Type B pancreatic cell (in vitro differentiated cells): ENCODE results near the gene NBEAL1. TPM values are rescaled to one million over a fixed set of nuclear protein-coding genes. Genes with fewer than 3 reads are reported as not detected.
"Not testable (repeated sequence)": the region's sequence is repeated elsewhere in the genome, so short reads cannot be mapped to it uniquely, and the experiment has no call there.

ENCODE experiments used
- DNase-seq: peaks from one replicate; pipeline ENCODE4 v3.0.0; 2021; ENCODE audit warnings: mixed read lengths; ENCODE audit not compliant: unreplicated experiment; ENCODE audit errors: extremely low spot score
- H3K27ac Mint-ChIP-seq: 2 replicates; pipeline ENCODE4 v1.8.0; 2021; ENCODE audit warnings: mild to moderate bottlenecking, mixed read lengths
- H3K27me3 Mint-ChIP-seq: 2 replicates; pipeline ENCODE4 v1.8.0; 2021; ENCODE audit warnings: mixed read lengths
- H3K36me3 Mint-ChIP-seq: 2 replicates; pipeline ENCODE4 v1.8.0; 2021; ENCODE audit warnings: mixed read lengths
- H3K4me1 Mint-ChIP-seq: one replicate; pipeline ENCODE4 v1.8.0; 2021; ENCODE audit warnings: mixed read lengths; ENCODE audit not compliant: unreplicated experiment
- H3K4me3 Mint-ChIP-seq: 2 replicates; pipeline ENCODE4 v1.8.0; 2021; ENCODE audit warnings: mild to moderate bottlenecking, mixed read lengths
- H3K9me3 Mint-ChIP-seq: 2 replicates; pipeline ENCODE4 v1.8.0; 2021; ENCODE audit warnings: mixed read lengths
- CTCF ChIP-seq: fragments of 200-600 bp; sonication (generic); conservative IDR thresholded peaks from 2 replicates; pipeline ENCODE4 v1.5.0; 2021; ENCODE audit warnings: antibody characterized with exemption, mild to moderate bottlenecking
- total RNA-seq: library from RNA; stranded (reverse); gene quantifications from 2 replicates; pipeline ENCODE4 v1.2.1, GENCODE V29; 2021; ENCODE audit warnings: low replicate concordance

Gene NBEAL1
- total RNA-seq, 1 donor from 2014 or later: 28.5 TPM

DNA sequence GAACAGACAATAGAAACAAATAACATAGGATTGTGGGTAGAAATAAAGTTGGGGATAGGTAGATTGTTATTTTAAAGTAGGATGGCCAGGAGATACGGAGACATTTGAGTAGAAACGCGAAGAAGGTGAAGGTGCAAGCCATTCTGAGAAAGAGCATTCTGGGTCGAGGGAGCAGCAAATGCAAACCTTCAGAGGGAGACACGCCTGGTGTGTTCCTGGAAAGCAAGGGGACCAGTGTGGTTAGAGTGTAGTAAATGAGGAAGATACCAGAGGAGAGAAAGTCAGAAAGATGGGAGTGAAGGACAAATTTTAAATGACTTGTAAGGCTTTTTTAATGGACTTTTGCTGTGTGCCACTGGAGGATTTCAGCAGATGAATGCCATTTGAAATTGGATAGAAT is 225.8 kb downstream of the NBEAL1 start:
- H3K27ac Mint-ChIP-seq: peak overlapping the region; percentile 98
- TF ChIP-seq CTCF: no peak

DNA sequence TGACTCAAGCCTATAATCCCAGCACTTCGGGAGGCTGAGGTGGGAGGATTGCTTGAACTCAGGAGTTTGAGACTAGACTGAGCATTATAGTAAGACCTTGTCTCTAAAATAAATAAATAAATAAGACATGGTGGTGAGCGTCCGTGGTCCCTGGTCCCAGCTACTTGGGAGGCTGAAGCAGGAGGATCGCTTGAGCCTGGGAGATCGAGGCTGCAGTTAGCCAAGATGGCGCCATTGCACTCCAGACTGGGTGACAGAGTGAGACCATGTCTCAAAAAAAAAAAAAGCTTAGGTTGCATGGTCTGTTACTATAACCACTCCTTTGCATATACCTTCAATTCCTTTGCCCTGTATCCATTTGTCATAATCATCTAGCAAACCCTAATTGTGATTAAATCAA is 227.8 kb downstream of the NBEAL1 start:
- TF ChIP-seq CTCF: no peak
- peak overlapping the region; percentile 0 for H3K27ac Mint-ChIP-seq
- no peak for DNase-seq
- H3K27me3 Mint-ChIP-seq: no peaks in the 10 kb centered on the region
- peak overlapping the region; percentile 42 for H3K4me3 Mint-ChIP-seq
- no peaks in the 10 kb centered on the region for H3K9me3 Mint-ChIP-seq
- peaks cover 11% of the 10 kb centered on the region for H3K4me1 Mint-ChIP-seq
- H3K36me3 Mint-ChIP-seq: peaks cover 40% of the 10 kb centered on the region

More for the DNA sequence above, 225.8 kb downstream of the NBEAL1 start:
- Mint-ChIP-seq H3K27me3 (no peaks in the 10 kb centered on the region), H3K4me1 (peaks cover 11% of the 10 kb centered on the region), H3K4me3 (peak overlapping the region; percentile 97), H3K36me3 (peaks cover 32% of the 10 kb centered on the region), H3K9me3 (no peaks in the 10 kb centered on the region)
- DNase-seq: no peak

GRCh38 chr2:203246646-203247045 is 232.0 kb downstream of the NBEAL1 start:
- H3K36me3 Mint-ChIP-seq: peaks cover 32% of the 10 kb centered on the region

DNA sequence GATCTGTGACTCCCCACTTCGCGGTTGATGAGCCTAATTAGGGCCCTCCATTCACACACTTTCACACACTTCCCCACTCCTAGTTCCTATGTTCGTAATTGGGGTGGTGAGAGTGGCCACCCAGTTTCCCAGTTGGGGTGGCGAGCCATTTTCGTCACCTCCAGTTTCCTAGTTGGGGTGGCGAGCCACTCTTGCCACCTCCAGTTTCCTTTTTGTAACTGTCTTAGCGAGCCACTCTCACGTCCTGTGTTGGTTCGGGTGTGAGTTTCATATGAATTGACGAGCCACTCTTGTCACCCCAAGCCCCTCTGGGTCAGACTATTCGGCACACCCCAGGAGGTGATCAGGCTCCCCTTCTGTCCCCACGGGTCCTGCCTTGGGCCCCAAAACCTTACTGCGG is 238.1 kb downstream of the NBEAL1 start:
- peaks cover 36% of the 10 kb centered on the region for H3K36me3 Mint-ChIP-seq
- no peak for TF ChIP-seq CTCF
- DNase-seq: no peak
- H3K9me3 Mint-ChIP-seq: no peaks in the 10 kb centered on the region
- H3K4me3 Mint-ChIP-seq: no peak overlapping the region
- H3K27me3 Mint-ChIP-seq: no peaks in the 10 kb centered on the region
- no peaks in the 10 kb centered on the region for H3K4me1 Mint-ChIP-seq
- no peak overlapping the region for H3K27ac Mint-ChIP-seq

More at GRCh38 chr2:203246646-203247045, 232.0 kb downstream of the NBEAL1 start:
- H3K4me3 Mint-ChIP-seq: no peak overlapping the region
- no peak for TF ChIP-seq CTCF
- H3K9me3 Mint-ChIP-seq: no peaks in the 10 kb centered on the region
- no peaks in the 10 kb centered on the region for H3K4me1 Mint-ChIP-seq
- no peak for DNase-seq
- no peak overlapping the region for H3K27ac Mint-ChIP-seq
- H3K27me3 Mint-ChIP-seq: no peaks in the 10 kb centered on the region

DNA sequence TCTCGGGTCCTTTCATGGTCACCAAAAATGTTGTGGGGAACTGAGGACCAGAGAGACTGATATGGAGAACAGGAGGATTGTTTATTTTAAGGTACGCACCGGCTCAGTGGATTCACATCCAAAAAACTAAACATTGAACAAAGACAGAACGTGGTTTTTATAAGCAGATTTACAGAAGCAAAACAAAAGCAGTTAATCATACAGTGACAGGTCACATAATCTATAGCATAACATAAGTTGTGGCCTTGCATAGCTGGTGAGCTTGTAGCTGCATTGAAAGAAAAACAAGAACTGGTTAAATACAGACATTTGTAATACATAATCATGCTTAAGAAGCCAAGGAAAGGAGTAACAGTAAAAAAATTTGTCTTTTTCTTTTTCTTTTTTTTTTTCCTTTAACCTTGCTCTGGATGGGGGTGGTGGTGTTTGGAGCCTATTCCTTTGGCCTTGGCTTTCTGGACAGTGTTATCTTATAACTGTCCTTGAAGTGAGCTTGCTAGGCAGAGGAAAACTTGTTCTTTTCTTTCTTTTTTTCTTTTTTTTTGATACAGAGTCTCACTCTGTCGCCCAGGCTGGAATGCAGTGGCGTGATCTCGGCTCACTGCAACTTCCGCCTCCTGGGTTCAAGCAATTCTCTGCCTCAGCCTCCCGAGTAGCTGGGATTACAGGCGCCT is 238.9 kb downstream of the NBEAL1 start:
- DNase-seq, H3K4me1 Mint-ChIP-seq, H3K27me3 Mint-ChIP-seq, H3K9me3 Mint-ChIP-seq, H3K4me3 Mint-ChIP-seq, H3K27ac Mint-ChIP-seq: not testable (repeated sequence)
- peaks cover 39% of the 10 kb centered on the region for H3K36me3 Mint-ChIP-seq

GRCh38 chr2:203261326-203262159 is 246.9 kb downstream of the NBEAL1 start:
- no peaks in the 10 kb centered on the region for H3K27me3 Mint-ChIP-seq
- TF ChIP-seq CTCF: no peak
- no peak overlapping the region for H3K4me3 Mint-ChIP-seq
- no peak for DNase-seq
- H3K4me1 Mint-ChIP-seq: no peaks in the 10 kb centered on the region
- peaks cover 31% of the 10 kb centered on the region for H3K36me3 Mint-ChIP-seq
- H3K9me3 Mint-ChIP-seq: no peaks in the 10 kb centered on the region
- no peak overlapping the region for H3K27ac Mint-ChIP-seq
